HepG2 (cell line): ENCODE measurements around the gene VRK2. TPM values are rescaled to one million over a fixed set of nuclear protein-coding genes. Genes with fewer than 3 reads are reported as not detected.

Experiments
- ATAC-seq: fragments of 200-7000 bp; cut with Tn5 transposase; 3 replicates; pipeline ENCODE4 v1.9.1; 2020; ENCODE audit warnings: mild to moderate bottlenecking, moderate library complexity
- BruUV-seq: library from RNA; stranded (reverse); fragments of 400-500 nt; replicated peaks from 2 replicates; lab custom pipeline; 2021; lab: Mats Ljungman, UMichigan
- CTCF ChIA-PET: fragments of 300-600 bp; formaldehyde crosslinking; extraction: SDS; loops from one replicate; lab custom pipeline; 2021; ENCODE audit warnings: low total read pairs, inconsistent platforms, low intra/inter-chr PET ratio; lab: Yijun Ruan, JAX
- POLR2A ChIA-PET: fragments of 350-600 bp; sonication (Branson Sonifier 250); formaldehyde crosslinking; loops from one replicate; lab custom pipeline; 2020; ENCODE audit warnings: antibody characterized with exemption, inconsistent platforms; lab: Yijun Ruan, JAX
- DNase-seq: peaks from one replicate; pipeline ENCODE4 v3.0.0-alpha.2; 2015; ENCODE audit warnings: low spot score
- FAIRE-seq: peaks from 3 replicates; lab custom pipeline; 2011; peaks lifted over from hg19 to GRCh38; lab: Jason Lieb, UNC
- H2AFZ ChIP-seq: one replicate; pipeline ENCODE4 v1.6.1; 2011; ENCODE audit warnings: low read length, inconsistent platforms
- H3K27ac ChIP-seq: fragments of 300-600 bp; 3 replicates; pipeline ENCODE4 v1.8.0; 2011; ENCODE audit warnings: mixed run types, mild to moderate bottlenecking, mixed read lengths, low read length, inconsistent platforms; ENCODE audit not compliant: insufficient read depth; ENCODE audit errors: extremely low read length
- H3K27me3 ChIP-seq, 2 experiments: fragments of 200-600 bp in 1 of 2; 2 replicates in 1 of 2; 3 replicates in 1 of 2; pipeline versions ENCODE4 v1.6.0 to v1.8.0; 2011; ENCODE audit warnings: low read length in 2 of 2, mild to moderate bottlenecking in 2 of 2, moderate library complexity in 2 of 2, inconsistent platforms in 1 of 2; ENCODE audit not compliant: insufficient read depth in 2 of 2, control insufficient read depth in 1 of 2
- H3K36me3 ChIP-seq, 2 experiments: fragments of 200-600 bp in 1 of 2; replicated peaks in 1 of 2; 2 replicates in 1 of 2; 3 replicates in 1 of 2; pipeline versions ENCODE4 v1.5.1 to v1.8.0; 2011; ENCODE audit warnings: low read length in 2 of 2, inconsistent platforms in 1 of 2; ENCODE audit not compliant: insufficient read depth in 2 of 2, control insufficient read depth in 1 of 2
- H3K4me1 ChIP-seq: 2 replicates; pipeline ENCODE4 v1.5.1; 2012; ENCODE audit warnings: low read length, inconsistent platforms; ENCODE audit not compliant: insufficient read depth
- H3K4me2 ChIP-seq: 2 replicates; pipeline ENCODE4 v1.6.0; 2011; ENCODE audit warnings: low read depth, low read length, inconsistent platforms
- H3K4me3 ChIP-seq, 3 experiments: fragments of 200-600 bp in 1 of 3; sonication (generic), shearing (Covaris generic) in 1 of 3; replicated peaks in 1 of 3; 2 replicates each; pipeline ENCODE4 v1.5.1; 2011 to 2016; ENCODE audit warnings: low read length in 3 of 3, inconsistent platforms in 2 of 3, low read depth in 2 of 3, mild to moderate bottlenecking in 2 of 3, control low read depth in 1 of 3, mixed read lengths in 1 of 3; ENCODE audit not compliant: insufficient read depth in 1 of 3
- H3K79me2 ChIP-seq: one replicate; pipeline ENCODE4 v1.6.1; 2011; ENCODE audit warnings: low read length, inconsistent platforms; ENCODE audit not compliant: insufficient read depth
- H3K9ac ChIP-seq: 2 replicates; pipeline ENCODE4 v1.6.0; 2011; ENCODE audit warnings: mild to moderate bottlenecking, low read depth, low read length, inconsistent platforms; ENCODE audit not compliant: insufficient read depth
- H3K9me3 ChIP-seq: 2 replicates; pipeline ENCODE4 v1.5.1; 2012; ENCODE audit warnings: mild to moderate bottlenecking, low read length
- H4K20me1 ChIP-seq: 2 replicates; pipeline ENCODE4 v1.6.0; 2011; ENCODE audit warnings: inconsistent platforms, mild to moderate bottlenecking, low read length, moderate library complexity; ENCODE audit not compliant: insufficient read depth
- BCL3 ChIP-seq: sonication (generic); formaldehyde crosslinking; IDR thresholded peaks from 2 replicates; pipeline ENCODE4 v1.5.1; 2020; ENCODE audit warnings: mild to moderate bottlenecking, missing genetic modification reagents, moderate library complexity
- CEBPG ChIP-seq: IDR thresholded peaks from 2 replicates; pipeline ENCODE4 v1.6.1; 2016
- ELK4 ChIP-seq: sonication (generic); formaldehyde crosslinking; IDR thresholded peaks from 2 replicates; pipeline ENCODE4 v1.9.0; 2021; ENCODE audit warnings: missing genetic modification reagents, borderline replicate concordance
- HCFC1 ChIP-seq: fragments of 150-350 bp; IDR thresholded peaks from 2 replicates; pipeline ENCODE4 v1.6.1; 2014; ENCODE audit warnings: low read depth, low read length
- SIN3A ChIP-seq: IDR thresholded peaks from 2 replicates; pipeline ENCODE4 v1.6.1; 2011; ENCODE audit warnings: low read depth, mild to moderate bottlenecking, control low read depth, low read length, borderline replicate concordance
- SMAD3 ChIP-seq: sonication (generic); formaldehyde crosslinking; IDR thresholded peaks from 2 replicates; pipeline ENCODE4 v1.4.0; 2020; ENCODE audit warnings: missing genetic modification reagents
- SNAPC5 ChIP-seq: sonication (generic); formaldehyde crosslinking; IDR thresholded peaks from 2 replicates; pipeline ENCODE4 v1.8.1; 2023; ENCODE audit warnings: mild to moderate bottlenecking, missing genetic modification reagents, borderline replicate concordance
- ZFYVE20 ChIP-seq: sonication (generic); formaldehyde crosslinking; IDR thresholded peaks from 2 replicates; pipeline ENCODE4 v1.8.0; 2023; ENCODE audit warnings: low read depth, mild to moderate bottlenecking, moderate library complexity, missing genetic modification reagents, borderline replicate concordance
- ZNF512 ChIP-seq: sonication (generic); formaldehyde crosslinking; IDR thresholded peaks from 2 replicates; pipeline ENCODE4 v1.4.0; 2020; ENCODE audit warnings: mild to moderate bottlenecking, missing genetic modification reagents
- ZNF691 ChIP-seq: sonication (generic); formaldehyde crosslinking; IDR thresholded peaks from 2 replicates; pipeline ENCODE4 v1.4.0; 2020; ENCODE audit warnings: missing genetic modification reagents, low read depth, mild to moderate bottlenecking, borderline replicate concordance
- ZNF772 ChIP-seq: sonication (generic); formaldehyde crosslinking; IDR thresholded peaks from 2 replicates; pipeline ENCODE4 v1.5.0; 2020; ENCODE audit warnings: mild to moderate bottlenecking, missing genetic modification reagents
- WGBS: methylation state at CpG from one replicate; pipeline ENCODE4 v1.1.6; 2017; ENCODE audit warnings: low lambda C conversion rate; 5-methylcytosine and 5-hydroxymethylcytosine counted together
- in situ Hi-C: cut with HindIII; loops from 2 replicates; pipeline ENCODE4 v1.10.0; 2017; ENCODE audit warnings: low pct_unique_long_range_greater_than_20kb; ENCODE audit not compliant: extremely low pct_ligation_motif_present
- intact Hi-C: fragments of 100-400 bp; cut with micrococcal nuclease; formaldehyde crosslinking; loops from one replicate; pipeline ENCODE4 v1.10.0; 2022; ENCODE audit not compliant: unreplicated experiment
- polyA plus RNA-seq, 8 experiments: library from polyadenylated mRNA; depleted of rRNA in 3 of 8; stranded (reverse) in 7 of 8; unstranded in 1 of 8; fragments of >200 nt; fragmentation: Illumina TruSeq in 4 of 8; extraction: Trizol in 4 of 8; gene quantifications; 2 replicates each; pipeline versions ENCODE4 v1.2.1 to v1.2.3, GENCODE V29; 2011 to 2016; ENCODE audit warnings: low read depth in 4 of 8, missing spikeins in 1 of 8, mixed read lengths in 1 of 8; ENCODE audit not compliant: insufficient read depth in 1 of 8
- total RNA-seq, 5 experiments: library from RNA; depleted of rRNA; stranded (reverse); fragments of >200 nt; fragmentation: Illumina TruSeq; extraction: Trizol; gene quantifications; 2 replicates each; pipeline ENCODE4 v1.2.3, GENCODE V29; 2016; ENCODE audit warnings: low read depth in 1 of 5

The VRK2 gene
- total and polyA plus RNA-seq, 2 of the 13 experiments (the other 11 are each of a cell fraction or from before 2014, with no cell fraction given) = 13.3 to 29.1 TPM

- CTCF ChIA-PET = no interaction called here
- intact Hi-C loops (no loop called here), in situ Hi-C loops (no loop called here)
- no peaks in the 10 kb centered on the region for H3K4me1 ChIP-seq
- POLR2A ChIA-PET = interaction anchor here (1.9 kb wide), 1 partner anchor 17 kb away, joined by 6 read pairs; the partner anchor contains the start of gene VRK2
- H3K36me3 ChIP-seq = peaks cover 0 to 2% of the 10 kb centered on the region in 2 experiments; a peak in 1 of 5 replicates
- no TSS peak for BruUV-seq
- no peak overlapping the region for H3K4me3 ChIP-seq
- no peak for DNase-seq
- no peaks in the 10 kb centered on the region for H4K20me1 ChIP-seq
- H3K9ac ChIP-seq = no peak overlapping the region
- no peak for TF ChIP-seq ZNF691
- no peak for TF ChIP-seq CEBPG
- H3K27me3 ChIP-seq = no peaks in the 10 kb centered on the region
- no peak overlapping the region for H2AFZ ChIP-seq
- H3K27ac ChIP-seq = no peak overlapping the region
- ATAC-seq = no peak
- WGBS = 95% methylated on average over 2 of the region's 2 CpGs
- no peaks in the 10 kb centered on the region for H3K9me3 ChIP-seq
- no peaks in the 10 kb centered on the region for H3K79me2 ChIP-seq
- H3K4me2 ChIP-seq = no peak overlapping the region
- no peak for FAIRE-seq
Measured at GRCh38 chr2:58063641-58064040, 17.0 kb downstream of the VRK2 start.

GRCh38 chr2:58064086-58064485, 17.5 kb downstream of the VRK2 start:
- H2AFZ ChIP-seq = no peak overlapping the region
- H3K4me2 ChIP-seq = no peak overlapping the region
- no peak for TF ChIP-seq HCFC1
- no peak for TF ChIP-seq ZNF772 (CRISPR knock-in tag)
- TF ChIP-seq SNAPC5 (CRISPR knock-in tag) = no peak
- TF ChIP-seq ZNF512 (CRISPR knock-in tag) = no peak
- no peak for TF ChIP-seq ELK4
- TF ChIP-seq SIN3A = no peak
- no peak for TF ChIP-seq SMAD3 (CRISPR knock-in tag)
- no peak for TF ChIP-seq ZFYVE20
- TF ChIP-seq BCL3 (CRISPR knock-in tag) = no peak
- TF ChIP-seq, all 625 proteins: peak for 0
- BruUV-seq = no TSS peak
- Histone ChIP-seq H3K36me3 (peaks cover 0 to 2% of the 10 kb centered on the region in 2 experiments; a peak in 1 of 5 replicates), H3K9me3 (no peaks in the 10 kb centered on the region), H3K27me3 (no peaks in the 10 kb centered on the region), H3K27ac (no peak overlapping the region), H4K20me1 (no peaks in the 10 kb centered on the region), H3K9ac (no peak overlapping the region), H3K79me2 (no peaks in the 10 kb centered on the region), H3K4me3 (no peak overlapping the region), H3K4me1 (no peaks in the 10 kb centered on the region)
- FAIRE-seq = no peak
- ATAC-seq = no peak
- ChIA-PET CTCF (no interaction called here), POLR2A (no interaction called here)
- DNase-seq = no peak
- intact Hi-C loops (no loop called here), in situ Hi-C loops (no loop called here)
- WGBS = 94% methylated on average over 2 of the region's 2 CpGs
